ENCODE measurements around the gene AGT.

The AGT gene
- total RNA-seq: 0 to 0.57 (median 0.10) reads per million in 18 experiments

GRCh38 chr1:230713915-230714764 lies at the start of gene AGT:
AGT (minus strand) TSS chr1:230714122; CDS start chr1:230710823, 3,299 bp downstream.
- peak in 1 of 2 donors; percentile 21 for DNase-seq

- no peak for DNase-seq
These were observed 47.7 kb upstream of the AGT start for GRCh38 chr1:230761443-230762167.

GRCh38 chr1:230760360-230760827 lies 46.5 kb upstream of the AGT start:
- DNase-seq: no peak

- DNase-seq: no peak
These were observed 45.6 kb upstream of the AGT start for GRCh38 chr1:230759369-230760065.

- no peak for DNase-seq
These were observed 44.9 kb upstream of the AGT start for GRCh38 chr1:230758709-230759368.

GRCh38 chr1:230757856-230758708 lies 44.2 kb upstream of the AGT start:
- no peak for DNase-seq

- DNase-seq: peak in 1 of 2 donors; percentile 17
These were observed 40.9 kb upstream of the AGT start for GRCh38 chr1:230754796-230755195.

- DNase-seq: peak in 1 of 2 donors; percentile 9
These were observed 39.8 kb upstream of the AGT start for GRCh38 chr1:230753586-230754251.

- no peak for DNase-seq
These were observed 39.3 kb upstream of the AGT start for GRCh38 chr1:230753191-230753585.

- DNase-seq: no peak
These were observed 38.5 kb upstream of the AGT start for GRCh38 chr1:230752407-230752806.

- no peak for DNase-seq
These were observed 37.2 kb upstream of the AGT start for GRCh38 chr1:230750986-230751625.

GRCh38 chr1:230750576-230750975 lies 36.7 kb upstream of the AGT start:
- no peak for DNase-seq

- DNase-seq: no peak
These were observed 35.7 kb upstream of the AGT start for GRCh38 chr1:230749635-230750034.

- DNase-seq: peak; percentile 87 to 92
These were observed 35.2 kb upstream of the AGT start for GRCh38 chr1:230749150-230749549.

GRCh38 chr1:230747890-230748800 lies 34.2 kb upstream of the AGT start:
- no peak for DNase-seq

GRCh38 chr1:230747127-230747730 lies 33.3 kb upstream of the AGT start, which contains the start of gene CAPN9:
CAPN9 (plus strand) TSS chr1:230747388; CDS start chr1:230747497, 109 bp downstream.
- no peak for DNase-seq

GRCh38 chr1:230746617-230747016 lies 32.7 kb upstream of the AGT start:
- no peak for DNase-seq

GRCh38 chr1:230745071-230745470 lies 31.1 kb upstream of the AGT start:
- DNase-seq: no peak

GRCh38 chr1:230744382-230744781 lies 30.5 kb upstream of the AGT start:
- no peak for DNase-seq

All from inflammatory macrophage (primary cell).